GM18858 (cell line): Measurements from ENCODE around the gene TRMT10B.

Experiments used
- ATAC-seq: cut with Tn5 transposase; IDR thresholded peaks from one replicate; pipeline ENCODE4 v1.9.1; 2021; ENCODE audit not compliant: unreplicated experiment

Gene TRMT10B, protein sequence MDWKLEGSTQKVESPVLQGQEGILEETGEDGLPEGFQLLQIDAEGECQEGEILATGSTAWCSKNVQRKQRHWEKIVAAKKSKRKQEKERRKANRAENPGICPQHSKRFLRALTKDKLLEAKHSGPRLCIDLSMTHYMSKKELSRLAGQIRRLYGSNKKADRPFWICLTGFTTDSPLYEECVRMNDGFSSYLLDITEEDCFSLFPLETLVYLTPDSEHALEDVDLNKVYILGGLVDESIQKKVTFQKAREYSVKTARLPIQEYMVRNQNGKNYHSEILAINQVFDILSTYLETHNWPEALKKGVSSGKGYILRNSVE

DNA sequence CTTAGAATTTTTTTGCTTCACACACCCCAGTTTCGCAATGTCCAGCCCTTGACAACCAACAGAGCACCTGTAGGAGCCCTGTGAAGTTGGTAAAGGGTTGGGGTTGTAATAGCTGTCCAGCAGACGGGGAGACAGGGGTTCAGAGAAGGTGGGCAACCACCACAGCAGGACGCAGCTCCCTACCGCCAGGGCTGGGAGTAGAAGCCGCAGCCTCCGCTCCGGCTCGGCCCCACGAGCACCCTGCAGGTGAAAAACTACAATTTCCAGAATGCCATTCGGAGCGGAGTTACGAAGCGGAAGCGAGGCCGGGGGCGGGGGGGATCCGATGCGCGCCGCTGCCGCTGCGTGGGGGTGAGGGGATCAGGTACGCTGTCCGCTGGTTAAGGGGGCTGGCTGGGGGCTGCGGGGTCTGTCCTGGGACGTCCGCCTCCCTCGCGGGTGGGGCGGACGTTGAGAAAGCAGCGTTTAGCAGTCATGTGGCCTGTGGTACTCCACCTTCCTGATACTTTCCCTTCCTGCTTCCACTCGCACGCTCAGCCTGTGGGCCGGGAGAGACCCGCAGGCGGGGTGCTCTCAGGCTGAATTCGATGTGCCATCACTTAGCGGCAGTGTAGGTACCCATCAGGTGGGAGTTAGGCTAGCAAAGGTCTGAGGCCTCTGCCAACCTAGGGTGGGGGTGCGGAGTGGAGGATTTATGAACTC, at the start of gene TRMT10B:
TSS of gene TRMT10B (plus strand) at position 317 of the 702 bp plus-strand sequence. CDS start 8,127 bp downstream, outside the sequence.
- ATAC-seq = peak; percentile 69

DNA sequence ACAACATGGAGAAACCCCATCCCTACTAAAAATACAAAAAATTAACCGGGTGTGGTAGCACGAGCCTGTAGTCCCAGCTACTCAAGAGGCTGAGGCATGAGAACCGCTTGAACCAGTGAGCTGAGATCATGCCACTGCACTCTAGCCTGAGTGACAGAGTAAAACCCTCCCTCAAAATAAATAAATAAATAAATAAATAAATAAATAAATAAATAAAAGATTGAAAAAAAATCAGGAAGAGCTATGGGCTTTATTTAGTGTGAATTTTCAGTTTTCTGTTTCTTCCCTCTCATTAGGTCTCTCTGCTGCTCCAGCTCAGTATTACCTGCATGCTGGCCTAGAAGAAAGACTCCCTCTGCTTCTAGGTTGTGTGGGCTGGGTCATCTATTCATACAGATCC, 47.8 kb upstream of the TRMT10B start:
- ATAC-seq = no peak

DNA sequence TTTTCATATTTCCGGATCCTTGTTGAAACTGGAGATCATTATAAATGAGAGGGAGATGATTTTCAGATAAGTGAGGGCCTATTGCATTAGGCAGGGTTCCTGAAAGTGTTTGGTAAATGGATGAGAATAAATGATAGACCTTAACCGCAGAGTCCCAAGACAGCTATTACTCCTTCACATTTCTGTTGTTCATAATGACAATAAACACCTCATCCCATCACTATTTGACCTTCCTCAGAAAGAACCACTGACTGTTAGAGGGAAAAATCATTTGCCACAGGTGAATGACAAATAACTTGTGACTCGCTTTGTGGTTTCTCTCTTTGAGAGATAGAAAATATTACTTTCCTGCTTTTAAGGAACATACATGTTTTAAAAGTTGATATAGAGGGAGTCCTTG, 47.3 kb upstream of the TRMT10B start:
- no peak for ATAC-seq

DNA sequence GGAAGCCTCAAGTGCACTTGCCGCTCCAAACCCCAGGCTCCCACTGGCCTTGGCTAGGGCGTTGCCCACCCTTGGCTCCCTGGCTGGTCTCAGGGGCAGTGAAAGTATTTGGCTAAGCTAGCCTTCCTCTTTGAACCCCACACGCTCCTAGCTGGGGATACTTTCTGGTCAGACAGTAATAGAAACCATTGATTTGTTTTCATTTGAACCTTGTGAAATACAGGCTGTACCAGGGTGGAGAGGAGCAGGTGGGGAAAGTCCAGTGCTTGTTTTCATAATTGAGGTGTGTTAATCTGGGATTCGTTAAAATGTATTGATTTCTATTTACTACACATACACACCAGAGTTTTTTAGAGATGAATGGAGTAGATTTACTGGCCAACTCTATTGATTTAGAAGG, 45.9 kb upstream of the TRMT10B start:
- ATAC-seq = no peak

DNA sequence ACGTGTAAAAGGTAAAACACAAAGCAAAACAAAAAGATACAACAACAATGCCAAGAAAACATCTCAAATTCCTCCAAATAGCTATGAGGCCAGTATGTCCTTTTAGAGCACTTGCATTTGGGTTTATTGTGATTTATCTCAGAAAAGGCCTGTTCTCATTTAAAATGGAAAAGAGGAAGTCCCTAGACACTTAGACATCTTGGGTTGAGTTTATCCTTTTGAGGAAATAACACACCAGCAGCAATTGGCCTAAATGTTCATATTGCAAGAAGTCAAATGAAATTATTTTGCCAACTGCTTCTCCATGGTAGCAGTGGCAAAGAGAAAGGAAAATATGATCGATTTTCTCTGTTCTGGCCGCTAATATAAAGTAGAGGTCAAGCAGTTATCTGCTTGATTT, 43.6 kb upstream of the TRMT10B start:
- no peak for ATAC-seq

DNA sequence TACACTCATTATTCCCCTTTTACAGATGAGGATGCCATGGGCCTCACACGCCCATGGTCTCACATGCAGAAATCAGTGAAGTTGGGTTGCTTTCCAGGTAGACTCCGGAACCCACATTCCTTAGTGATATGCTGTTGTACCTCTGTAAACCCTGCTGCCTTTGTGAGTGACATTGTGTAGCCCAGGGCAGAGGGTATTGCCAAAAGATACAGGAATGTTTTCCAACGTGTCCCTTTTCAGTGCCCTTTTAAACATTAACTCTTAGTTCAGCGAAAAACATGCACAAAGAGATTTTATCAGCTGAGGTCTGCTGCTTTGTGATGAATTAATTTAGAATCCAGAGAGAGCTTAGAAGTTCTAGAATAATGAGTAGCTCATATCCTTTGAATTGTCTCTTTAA, 38.3 kb upstream of the TRMT10B start:
- ATAC-seq = no peak

DNA sequence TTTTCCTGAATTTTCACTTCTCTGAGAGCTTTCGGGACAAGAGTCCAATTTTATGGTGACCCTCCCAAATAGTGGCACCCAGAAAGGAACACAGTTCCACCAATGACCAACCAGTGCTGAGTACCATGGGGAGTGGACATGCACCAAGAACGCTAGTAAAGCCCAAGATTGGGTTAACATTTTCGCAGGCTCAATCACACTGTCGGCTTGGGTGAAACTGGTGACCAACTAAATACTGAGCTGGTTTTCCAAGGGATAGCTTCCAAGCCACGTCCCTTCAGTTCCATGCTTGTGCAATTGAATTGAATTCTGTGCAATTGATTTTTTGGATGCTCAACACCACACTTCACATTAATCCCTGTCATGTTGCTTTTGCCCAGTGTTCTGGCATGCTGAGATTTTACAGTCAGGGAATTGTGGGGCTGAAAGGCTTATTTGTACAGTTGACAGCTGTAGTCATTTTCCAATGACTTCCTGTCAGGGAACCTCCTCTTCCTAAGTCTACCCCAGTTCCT, 37.6 kb upstream of the TRMT10B start:
- ATAC-seq = no peak

DNA sequence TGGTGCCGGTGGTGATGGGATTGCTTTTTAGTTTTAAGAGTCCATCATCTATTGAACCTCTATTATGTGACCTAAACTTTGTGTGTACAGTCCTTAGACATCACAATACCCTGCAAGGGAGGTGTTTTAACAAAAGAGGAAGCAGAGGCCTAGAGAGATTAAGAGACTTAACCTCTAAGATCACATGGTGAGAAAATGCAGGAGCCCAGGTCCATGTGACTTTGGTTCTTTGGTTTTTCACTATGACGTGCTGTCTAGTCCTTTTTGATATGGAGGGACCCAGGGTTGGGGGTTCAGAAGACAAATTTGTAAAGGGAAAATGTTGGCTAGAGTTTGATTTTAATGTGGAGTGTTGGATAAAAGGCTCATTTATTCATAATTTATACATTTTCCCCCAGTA, 34.1 kb upstream of the TRMT10B start:
- no peak for ATAC-seq

DNA sequence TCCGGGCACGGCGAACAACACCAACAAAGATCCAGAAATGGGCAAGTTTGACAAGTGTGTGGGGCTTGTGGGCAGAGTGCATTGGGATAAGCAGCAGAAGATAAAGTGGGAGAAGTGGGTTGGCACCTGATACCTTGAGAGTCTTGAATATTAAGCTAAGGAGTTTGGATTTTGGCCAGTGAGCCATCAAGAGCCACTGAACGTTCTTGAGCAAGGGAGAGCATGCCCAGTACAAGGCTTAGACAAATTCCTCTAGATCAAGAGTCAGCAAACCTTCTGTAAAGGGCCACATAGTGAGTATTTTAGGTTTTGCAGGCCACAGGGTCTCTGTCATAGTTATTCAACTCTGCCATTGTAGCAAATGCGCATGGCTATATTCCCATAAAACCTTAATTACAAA, 26.6 kb upstream of the TRMT10B start:
- no peak for ATAC-seq

DNA sequence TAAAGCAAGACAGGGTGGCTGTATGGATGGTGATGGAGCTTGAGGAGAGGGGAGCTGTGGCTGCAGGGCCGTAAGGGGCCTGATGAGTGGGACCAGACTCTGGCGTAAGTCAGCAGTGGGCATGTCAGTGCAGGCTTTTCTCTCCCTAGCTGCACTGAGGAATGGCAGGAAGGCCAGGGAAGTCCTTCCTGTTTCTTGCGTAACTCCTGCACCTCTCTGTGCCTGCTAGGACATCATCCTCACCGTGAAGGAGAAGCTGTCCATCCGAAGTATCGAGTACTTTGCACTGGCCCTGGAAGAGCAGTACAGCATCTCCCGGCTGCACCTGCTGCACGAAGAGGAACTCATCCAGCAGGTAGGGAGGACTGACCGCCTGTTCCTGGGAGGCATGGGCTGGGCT, 24.1 kb upstream of the TRMT10B start:
- no peak for ATAC-seq

DNA sequence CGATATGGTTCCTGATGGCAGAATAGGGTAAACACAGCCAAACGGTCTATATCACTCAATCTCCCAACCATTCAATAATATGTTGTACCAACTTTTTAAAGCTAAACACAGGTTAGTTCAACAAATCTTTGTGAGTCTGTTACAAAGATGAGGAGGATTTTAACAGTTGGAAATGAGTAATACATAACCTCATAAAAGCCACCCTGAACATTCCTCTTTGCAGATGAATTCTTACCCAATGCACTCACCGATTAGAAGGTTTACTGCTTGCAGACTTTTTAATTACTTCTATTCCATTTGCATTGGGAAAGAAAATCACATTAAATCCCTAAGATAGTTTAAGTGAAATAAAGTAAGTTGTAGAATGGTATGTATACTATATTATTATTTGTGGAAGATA, 23.3 kb upstream of the TRMT10B start:
- ATAC-seq = no peak

DNA sequence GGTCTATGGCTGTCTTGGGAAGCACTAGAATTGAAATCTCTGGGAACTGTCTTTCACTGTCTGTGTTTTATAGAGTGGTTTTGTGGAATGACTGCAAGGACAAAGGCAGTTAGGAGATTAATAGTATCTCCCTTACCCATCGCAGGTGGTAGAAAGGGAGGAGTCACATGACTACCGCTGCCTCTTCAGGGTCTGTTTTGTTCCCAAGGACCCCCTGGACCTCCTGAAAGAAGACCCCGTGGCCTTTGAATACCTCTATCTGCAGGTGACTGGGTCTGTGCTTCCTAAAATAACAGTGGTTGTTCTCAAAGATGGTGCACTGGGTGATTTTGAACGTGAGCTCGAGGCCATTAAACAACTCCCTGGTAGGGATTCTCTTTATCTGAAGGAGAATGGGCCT, 22.8 kb upstream of the TRMT10B start:
- ATAC-seq = no peak

DNA sequence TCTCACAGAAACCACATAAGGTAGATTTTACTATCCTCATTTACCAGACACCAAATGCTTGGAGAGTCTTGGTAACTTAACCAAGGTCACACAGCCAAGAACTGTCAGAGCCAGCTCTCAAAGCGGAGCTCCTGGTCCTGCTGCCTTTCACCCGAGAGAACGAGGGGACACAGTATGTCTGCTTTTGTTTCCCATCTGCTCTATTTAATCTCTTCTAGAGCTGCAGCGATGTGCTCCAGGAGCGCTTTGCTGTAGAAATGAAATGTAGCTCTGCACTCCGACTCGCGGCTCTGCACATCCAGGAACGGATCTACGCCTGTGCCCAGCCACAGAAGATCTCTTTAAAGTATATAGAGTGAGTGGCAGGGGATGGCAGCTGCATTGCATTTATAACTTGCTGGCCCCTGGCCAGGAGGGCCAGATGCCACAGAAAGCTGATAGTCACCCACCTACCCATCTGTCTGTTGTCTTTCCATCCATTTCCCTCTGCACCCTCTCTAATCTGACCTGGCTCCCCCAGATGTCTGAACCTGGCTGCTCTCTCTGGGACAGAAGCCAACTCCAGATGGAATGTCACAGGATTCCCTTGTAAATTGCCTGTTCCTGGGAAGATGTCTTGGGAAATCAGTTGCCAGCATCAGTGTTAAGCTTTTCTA, 21.4 kb upstream of the TRMT10B start:
- no peak for ATAC-seq

DNA sequence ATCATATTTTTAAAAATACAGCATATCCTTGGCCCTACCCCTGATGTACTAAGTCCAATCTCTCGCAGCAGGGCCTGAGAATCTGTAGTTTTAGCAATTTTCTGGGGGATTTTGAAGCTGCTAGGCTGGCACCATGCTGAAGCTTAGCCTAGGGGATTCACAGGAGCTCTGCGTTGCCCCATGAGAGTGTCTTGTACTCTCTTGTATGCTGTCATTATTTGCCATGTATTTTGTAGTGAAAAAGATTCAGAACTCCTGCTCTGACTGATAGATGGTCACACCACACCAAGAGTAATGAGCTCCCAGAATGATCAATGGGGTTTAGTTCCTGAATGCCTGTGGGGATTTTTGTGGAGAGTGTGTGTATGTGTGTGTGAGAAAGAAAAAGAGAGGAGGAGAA, 20.7 kb upstream of the TRMT10B start:
- no peak for ATAC-seq

DNA sequence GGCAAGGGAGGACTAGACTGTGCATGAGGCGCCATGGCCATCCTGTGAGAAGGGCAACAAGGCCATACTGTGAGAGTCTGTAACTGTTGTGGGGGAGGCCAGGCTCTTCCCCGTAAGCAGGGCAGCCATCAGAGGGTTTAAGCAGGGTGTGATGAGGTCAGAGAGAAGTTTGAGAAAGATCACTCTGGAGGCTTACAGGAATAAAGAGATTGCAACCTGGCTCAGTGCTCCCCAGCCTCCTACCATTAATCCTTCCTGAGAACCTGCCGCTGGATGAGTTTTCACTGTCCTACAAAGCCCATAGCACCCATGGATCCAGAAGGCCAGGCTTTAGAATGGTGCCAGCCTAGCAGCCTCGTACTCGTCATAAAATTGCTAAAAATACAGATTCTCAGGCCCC, 14.4 kb upstream of the TRMT10B start:
- ATAC-seq = no peak

DNA sequence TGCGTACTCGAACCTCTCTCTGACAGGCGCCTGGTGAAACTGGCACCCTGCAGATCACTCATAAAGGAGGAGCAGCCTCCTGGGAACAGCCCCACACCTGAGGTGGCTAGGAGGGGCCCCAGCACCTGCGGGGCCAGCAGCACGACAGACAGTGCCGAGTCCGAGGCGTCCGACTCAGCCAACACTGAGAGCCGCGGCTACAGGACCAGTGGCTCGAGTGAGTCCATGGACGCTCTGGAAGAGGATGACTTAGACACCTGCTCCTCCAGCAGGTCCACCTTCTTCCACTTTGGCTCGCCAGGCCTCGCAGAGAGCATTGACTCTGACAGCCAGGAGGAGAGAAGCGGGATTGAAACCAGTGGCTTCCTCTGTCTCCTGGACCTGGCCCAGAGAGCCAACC, 13.5 kb upstream of the TRMT10B start:
- no peak for ATAC-seq

DNA sequence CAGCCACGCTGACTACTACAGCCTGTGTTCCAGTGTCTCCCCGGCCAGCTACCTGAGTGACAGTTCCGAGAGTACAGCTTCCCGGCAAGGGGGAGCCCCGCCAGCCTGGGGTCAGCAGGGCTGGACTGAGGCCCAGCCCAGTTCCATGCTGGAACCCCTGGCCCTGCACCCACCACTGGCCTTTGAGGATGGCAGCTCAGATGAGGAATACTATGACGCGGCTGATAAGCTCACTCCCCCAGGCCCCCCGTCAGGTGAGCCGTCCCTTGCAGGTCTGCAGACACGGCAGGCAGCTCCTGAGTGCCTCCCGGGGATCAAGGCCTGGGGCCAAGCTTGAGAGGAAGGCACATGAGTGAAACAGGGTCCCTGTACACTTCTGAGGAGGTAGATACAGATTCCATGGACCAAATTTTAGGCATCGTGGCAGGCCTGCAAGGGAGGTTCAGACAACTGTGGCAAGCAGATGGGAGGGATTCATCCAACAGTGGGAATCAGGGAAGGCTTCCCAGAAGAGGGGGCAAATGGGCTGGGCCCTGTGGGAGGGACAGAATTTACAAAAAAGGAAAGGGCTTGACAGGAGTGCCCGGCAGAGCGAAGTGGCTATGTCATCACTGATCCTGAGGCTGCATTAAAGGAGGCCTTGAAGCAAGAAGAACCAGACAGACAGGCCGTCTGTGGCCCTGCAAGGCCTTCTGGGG, 12.8 kb upstream of the TRMT10B start:
- no peak for ATAC-seq

DNA sequence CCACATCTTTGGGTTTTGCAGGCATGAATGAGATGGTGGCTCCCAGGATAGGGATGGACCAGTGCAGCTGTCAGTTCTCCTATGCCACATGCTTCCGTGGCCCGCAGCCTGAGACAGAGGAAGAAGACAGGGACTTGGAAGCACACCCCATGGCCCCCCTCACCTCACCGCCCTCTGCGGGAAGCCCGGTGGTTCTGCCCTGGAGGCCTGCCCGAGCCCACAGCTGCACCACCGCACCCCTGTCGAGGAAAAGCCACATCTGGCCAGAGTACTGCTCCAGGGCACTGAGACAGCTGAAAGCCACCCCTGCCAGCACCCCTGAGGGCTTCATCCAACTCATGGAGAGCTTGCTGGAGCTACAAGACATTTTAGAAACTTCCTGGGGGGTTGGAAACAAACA, 7.6 kb upstream of the TRMT10B start:
- ATAC-seq = no peak

DNA sequence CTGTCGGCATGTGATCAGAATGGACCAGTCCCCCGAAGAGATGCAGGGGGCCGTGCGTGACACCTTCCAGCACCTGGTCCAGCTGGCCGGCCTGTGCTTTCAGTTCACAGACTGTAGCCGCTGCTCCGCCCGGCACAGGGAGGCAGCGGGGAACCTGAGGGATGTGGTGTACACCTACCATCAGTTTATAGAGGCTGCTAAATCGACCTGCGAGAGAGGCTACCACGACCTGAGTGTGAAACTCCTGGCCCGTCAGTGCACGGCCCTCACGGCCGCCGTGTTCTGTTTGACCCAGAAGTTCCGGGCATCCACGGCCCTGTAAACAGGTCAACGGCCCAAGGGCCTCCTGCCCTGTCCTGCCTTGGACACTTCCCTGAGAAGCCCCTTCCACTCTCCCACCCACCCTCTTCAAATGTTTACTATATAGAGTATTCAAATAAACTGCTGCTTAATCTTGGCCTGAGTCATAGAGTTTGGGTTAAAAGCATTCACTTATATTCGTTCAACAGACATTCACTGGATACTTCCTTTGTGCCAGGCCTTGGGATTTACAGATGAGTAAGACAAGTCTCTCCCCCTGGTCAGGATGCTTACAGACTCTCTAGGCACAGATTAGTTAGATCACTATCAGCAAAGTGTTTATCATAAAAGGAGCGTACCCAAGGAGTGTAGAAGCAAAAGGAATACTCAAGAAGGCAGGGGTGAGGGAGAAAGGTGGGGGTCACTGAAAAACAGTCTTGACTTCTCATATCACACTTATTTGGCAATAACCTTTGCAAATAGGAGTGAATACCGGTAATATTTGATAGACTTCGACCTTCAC, 6.9 kb upstream of the TRMT10B start:
- no peak for ATAC-seq

DNA sequence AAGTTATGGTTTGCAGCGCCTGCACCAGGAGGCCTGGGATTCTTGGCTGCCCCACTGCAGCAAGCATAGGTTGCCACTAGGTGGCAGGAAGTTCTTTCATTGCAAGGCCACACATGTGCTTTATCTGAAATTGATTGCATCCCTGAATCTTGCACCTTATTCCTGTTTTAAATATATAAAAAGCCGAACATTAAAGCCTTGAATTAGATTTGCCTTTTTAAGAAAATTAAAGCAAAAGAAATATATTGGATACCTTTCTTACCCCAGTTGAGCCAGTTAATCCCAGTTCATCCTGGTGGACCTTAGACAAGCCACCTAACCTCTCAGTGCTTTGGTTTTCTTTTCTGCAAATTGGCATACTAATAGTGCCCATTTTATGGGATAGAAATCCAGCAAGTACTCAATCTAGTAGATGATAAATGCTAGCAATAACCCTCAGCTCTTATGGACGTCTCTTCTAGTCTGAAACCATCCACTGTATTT, 6.3 kb upstream of the TRMT10B start:
- peak; percentile 81 for ATAC-seq
